KOPT-K1 (cell line): ENCODE measurements around the gene ODAPH.
"Not testable (repeated sequence)": the region's sequence is repeated elsewhere in the genome, so short reads cannot be mapped to it uniquely, and the experiment has no call there.

Source experiments
- H3K27ac ChIP-seq: fragments of 200-600 bp; sonication (generic); 2 replicates; pipeline ENCODE4 v1.5.1; 2016; ENCODE audit warnings: antibody characterized with exemption, mild to moderate bottlenecking, low read depth, low read length; ENCODE audit not compliant: poor library complexity, severe bottlenecking
- H3K36me3 ChIP-seq: fragments of 200-600 bp; sonication (generic); 2 replicates; pipeline ENCODE4 v1.5.1; 2017; ENCODE audit warnings: antibody characterized with exemption, mild to moderate bottlenecking, low read length, moderate library complexity; ENCODE audit not compliant: insufficient read depth
- H3K9me3 ChIP-seq: fragments of 200-600 bp; sonication (generic); 2 replicates; pipeline ENCODE4 v1.5.1; 2017; ENCODE audit warnings: antibody characterized with exemption, low read length, mild to moderate bottlenecking; ENCODE audit not compliant: insufficient read depth, poor library complexity, severe bottlenecking

The ODAPH gene

GRCh38 chr4:75555294-75556164, at the start of gene ODAPH:
ODAPH (plus strand) TSS chr4:75556066; CDS start chr4:75556083, 17 bp downstream.
- no peaks in the 10 kb centered on the region for H3K36me3 ChIP-seq
- H3K9me3 ChIP-seq = no peaks in the 10 kb centered on the region
- H3K27ac ChIP-seq = no peak within 1 kb of the TSS

GRCh38 chr4:75509592-75509991, 46.3 kb upstream of the ODAPH start:
- not testable (repeated sequence) for H3K9me3 ChIP-seq
- H3K36me3 ChIP-seq = peaks cover 32% of the 10 kb centered on the region

GRCh38 chr4:75511841-75512240, 44.0 kb upstream of the ODAPH start:
- Histone ChIP-seq H3K27ac (no peak overlapping the region), H3K36me3 (peaks cover 13% of the 10 kb centered on the region), H3K9me3 (no peaks in the 10 kb centered on the region)

More at GRCh38 chr4:75509592-75509991, 46.3 kb upstream of the ODAPH start:
- H3K27ac ChIP-seq = not testable (repeated sequence)

- H3K27ac ChIP-seq = peak overlapping the region; percentile 89
- H3K9me3 ChIP-seq = no peaks in the 10 kb centered on the region
- peaks cover 13% of the 10 kb centered on the region for H3K36me3 ChIP-seq
Observed at GRCh38 chr4:75512386-75513211, 43.3 kb upstream of the ODAPH start.

- no peaks in the 10 kb centered on the region for H3K9me3 ChIP-seq
- H3K27ac ChIP-seq = peak overlapping the region; percentile 89
- H3K36me3 ChIP-seq = peaks cover 17% of the 10 kb centered on the region
Observed at GRCh38 chr4:75513526-75514130, 42.2 kb upstream of the ODAPH start.

GRCh38 chr4:75514131-75514948, 41.5 kb upstream of the ODAPH start, which contains the start of the genes RCHY1 and THAP6:
RCHY1 (minus strand) TSS chr4:75514403; CDS start chr4:75514286, 117 bp downstream.
THAP6 (plus strand) TSS chr4:75514473; CDS start chr4:75515453, 980 bp downstream.
- peak within 1 kb of the TSS; percentile 89 for H3K27ac ChIP-seq
- H3K9me3 ChIP-seq = no peaks in the 10 kb centered on the region
- H3K36me3 ChIP-seq = peaks cover 23% of the 10 kb centered on the region

- no peaks in the 10 kb centered on the region for H3K9me3 ChIP-seq
- H3K27ac ChIP-seq = peak overlapping the region; percentile 89
- H3K36me3 ChIP-seq = peaks cover 25% of the 10 kb centered on the region
Observed at GRCh38 chr4:75514949-75515612, 40.8 kb upstream of the ODAPH start.

GRCh38 chr4:75516144-75516543, 39.7 kb upstream of the ODAPH start:
- H3K36me3 ChIP-seq = peaks cover 29% of the 10 kb centered on the region
- H3K27ac ChIP-seq = no peak overlapping the region
- H3K9me3 ChIP-seq = no peaks in the 10 kb centered on the region

- H3K9me3 ChIP-seq, H3K27ac ChIP-seq: not testable (repeated sequence)
- peaks cover 56% of the 10 kb centered on the region for H3K36me3 ChIP-seq
Observed at GRCh38 chr4:75519452-75519851, 36.4 kb upstream of the ODAPH start.

- Histone ChIP-seq H3K36me3 (peaks cover 86% of the 10 kb centered on the region), H3K9me3 (no peaks in the 10 kb centered on the region), H3K27ac (no peak overlapping the region)
Observed at GRCh38 chr4:75525086-75525485, 30.8 kb upstream of the ODAPH start.

GRCh38 chr4:75525910-75526309, 30.0 kb upstream of the ODAPH start:
- H3K9me3 ChIP-seq = peaks cover 7% of the 10 kb centered on the region
- no peak overlapping the region for H3K27ac ChIP-seq
- H3K36me3 ChIP-seq = peaks cover 90% of the 10 kb centered on the region

- H3K9me3 ChIP-seq = peaks cover 23% of the 10 kb centered on the region
- no peak overlapping the region for H3K27ac ChIP-seq
- H3K36me3 ChIP-seq = peaks cover 97% of the 10 kb centered on the region
Observed at GRCh38 chr4:75527482-75527881, 28.4 kb upstream of the ODAPH start.

- no peak overlapping the region for H3K27ac ChIP-seq
- peaks cover 37% of the 10 kb centered on the region for H3K9me3 ChIP-seq
- H3K36me3 ChIP-seq = peaks cover 76% of the 10 kb centered on the region
Observed at GRCh38 chr4:75530556-75531322, 25.1 kb upstream of the ODAPH start.
